Measurements from ENCODE around the gene TRAPPC3. TPM values are rescaled to one million over a fixed set of nuclear protein-coding genes. Genes with fewer than 3 reads are reported as not detected.
A peak's percentile ranks its signal among the peaks of the same experiment; 100 is the strongest.

The TRAPPC3 gene
- total and polyA plus RNA-seq, 9 of the 15 experiments (the other 6 are each of a cell fraction or from before 2014, with no cell fraction given) = 20.6 to 141 (median 112) TPM

- BruUV-seq (replicated peaks) = no TSS peak
- Histone ChIP-seq H3K4me2 (ENCODE audit: insufficient read depth, low read length) (no peak overlapping the region), H3K4me1 (replicated peaks in 1 of 2; ENCODE audit: control insufficient read depth in 2 of 2, insufficient read depth in 2 of 2, low read length in 2 of 2) (peaks cover 37 to 38% of the 10 kb centered on the region in 2 experiments), H3K27ac (ENCODE audit: extremely low read depth, low read depth, low read length) (peak overlapping the region; percentile 76; the same call in 2 of the 3 replicates), H3K36me3 (ENCODE audit: control insufficient read depth, insufficient read depth, low read length) (peaks cover 54% of the 10 kb centered on the region), H3K79me2 (ENCODE audit: control insufficient read depth, insufficient read depth, low read length) (peaks cover 87% of the 10 kb centered on the region), H3K9me1 (ENCODE audit: control insufficient read depth, insufficient read depth, low read length) (peaks cover 7% of the 10 kb centered on the region), H3K9me3 (replicated peaks; ENCODE audit: control insufficient read depth, insufficient read depth, low read depth, low read length) (no peaks in the 10 kb centered on the region), H3K4me3 (no peak overlapping the region), H3K9ac (ENCODE audit: insufficient read depth in 1 of 2, low read depth in 2 of 2, low read length in 2 of 2) (peak overlapping the region in 1 of 2 experiments; percentile 8; a peak in 1 of 4 replicates), H4K20me1 (replicated peaks; ENCODE audit: control insufficient read depth, insufficient read depth, low read length) (no peaks in the 10 kb centered on the region; the same call in 1 of the 2 replicates), H3K27me3 (ENCODE audit: control insufficient read depth in 2 of 2, insufficient read depth in 2 of 2, low read length in 2 of 2) (no peaks in the 10 kb centered on the region), H2AFZ (ENCODE audit: low read depth, low read length) (no peak overlapping the region)
- ATAC-seq (no peak), FAIRE-seq (no peak), DNase-seq (ENCODE audit: extremely low read depth in 1 of 4, low spot score in 3 of 4) (no peak)
- WGBS (ENCODE audit: insufficient coverage, low coverage, missing lambda C conversion rate) = 100% methylated on average over 1 of the region's 1 CpG
- CTCF ChIA-PET (ENCODE audit: low intra/inter-chr PET ratio) = no interaction called here
- POLR2A ChIA-PET = interaction anchor here (0.8 to 5.5 kb wide), 11 partner anchors 8 to 66 kb away, joined by 3 to 42 read pairs (median 4); partner anchors contain the start of gene TRAPPC3
- TF ChIP-seq ZNF518B (CRISPR knock-in tag; IDR thresholded peaks at IDR 0.05) (no peak), ZNF12 (CRISPR knock-in tag; IDR thresholded peaks at IDR 0.05) (peak; percentile 85; the same call in 1 of the 2 replicates), ZFP91 (CRISPR knock-in tag; IDR thresholded peaks at IDR 0.05) (no peak), ARHGAP35 (IDR thresholded peaks at IDR 0.05; ENCODE audit: partially characterized antibody) (no peak)
- intact Hi-C loops (cut with micrococcal nuclease) (no loop called here), in situ Hi-C loops (cut with MboI) (no loop called here)
Observed at GRCh38 chr1:36162680-36163239, 13.5 kb upstream of the TRAPPC3 start.

Measured in K562 (cell line).